Loucy (cell line): Measurements from ENCODE around the gene MBD5.

Source experiments
- CTCF ChIP-seq: fragments of 200-600 bp; sonication (generic); conservative IDR thresholded peaks from 2 replicates; pipeline ENCODE4 v1.5.1; 2014; ENCODE audit warnings: mild to moderate bottlenecking, antibody characterized with exemption, low read length
- EZH2phosphoT487 ChIP-seq: fragments of 200-600 bp; IDR thresholded peaks from 2 replicates; pipeline ENCODE4 v1.6.1; 2018; ENCODE audit warnings: antibody characterized with exemption, mild to moderate bottlenecking, moderate library complexity, borderline replicate concordance

- TF ChIP-seq CTCF, result no peak
- no peak for TF ChIP-seq EZH2phosphoT487
Observed at GRCh38 chr2:148338541-148338940, 317.6 kb downstream of the MBD5 start.
